Neural progenitor cell (in vitro differentiated cells): ENCODE data around the gene GALNT18. TPM values are rescaled to one million over a fixed set of nuclear protein-coding genes. Genes with fewer than 3 reads are reported as not detected.

Source experiments
- DNase-seq: peaks from one replicate; pipeline ENCODE4 v3.0.0-alpha.2; 2016; ENCODE audit warnings: low spot score
- H2AFZ ChIP-seq: fragments of 200-600 bp; sonication (generic); replicated peaks from 2 replicates; pipeline ENCODE4 v1.6.1; 2016; ENCODE audit warnings: antibody characterized with exemption
- H3F3A ChIP-seq: fragments of 200-600 bp; sonication (generic); 2 replicates; pipeline ENCODE4 v1.6.1; 2016; ENCODE audit warnings: antibody characterized with exemption, low read depth
- H3K27ac ChIP-seq: fragments of 200-600 bp; sonication (generic); 2 replicates; pipeline ENCODE4 v1.5.1; 2016; ENCODE audit warnings: mild to moderate bottlenecking
- H3K27me3 ChIP-seq: fragments of 200-600 bp; sonication (generic); 2 replicates; pipeline ENCODE4 v1.6.1; 2016; ENCODE audit warnings: mild to moderate bottlenecking, moderate library complexity
- H3K36me3 ChIP-seq: fragments of 200-600 bp; sonication (generic); 2 replicates; pipeline ENCODE4 v1.5.1; 2016
- H3K4me1 ChIP-seq: fragments of 200-600 bp; sonication (generic); 2 replicates; pipeline ENCODE4 v1.6.1; 2016; ENCODE audit warnings: mixed run types
- H3K4me2 ChIP-seq: fragments of 200-600 bp; sonication (generic); 2 replicates; pipeline ENCODE4 v1.6.1; 2016
- H3K4me3 ChIP-seq: fragments of 200-600 bp; sonication (generic); 2 replicates; pipeline ENCODE4 v1.5.1; 2016
- H3K79me2 ChIP-seq: fragments of 200-600 bp; sonication (generic); 2 replicates; pipeline ENCODE4 v1.6.1; 2016; ENCODE audit warnings: low read depth
- H3K9ac ChIP-seq: fragments of 200-600 bp; sonication (generic); 2 replicates; pipeline ENCODE4 v1.6.1; 2016
- H3K9me3 ChIP-seq: fragments of 200-600 bp; sonication (generic); 2 replicates; pipeline ENCODE4 v1.5.1; 2016; ENCODE audit warnings: low read depth
- H4K20me1 ChIP-seq: fragments of 200-600 bp; sonication (generic); 2 replicates; pipeline ENCODE4 v1.6.1; 2016; ENCODE audit warnings: low read depth
- H3K27ac Mint-ChIP-seq: 3 replicates; pipeline ENCODE4 v1.8.0; 2021; ENCODE audit warnings: mixed read lengths
- H3K27me3 Mint-ChIP-seq: 2 replicates; pipeline ENCODE4 v1.8.0; 2022; ENCODE audit warnings: low read depth, mild to moderate bottlenecking, inconsistent platforms, moderate library complexity, mixed read lengths; ENCODE audit not compliant: insufficient read depth
- H3K36me3 Mint-ChIP-seq: 3 replicates; pipeline ENCODE4 v1.8.0; 2021; ENCODE audit warnings: mixed read lengths
- H3K4me1 Mint-ChIP-seq: 3 replicates; pipeline ENCODE4 v1.8.0; 2021; ENCODE audit warnings: mixed read lengths
- H3K4me3 Mint-ChIP-seq: 3 replicates; pipeline ENCODE4 v1.8.0; 2021; ENCODE audit warnings: mild to moderate bottlenecking, moderate library complexity, mixed read lengths
- H3K9me3 Mint-ChIP-seq: 3 replicates; pipeline ENCODE4 v1.8.0; 2020; ENCODE audit warnings: mixed read lengths
- CTCF ChIP-seq: fragments of 200-600 bp; sonication (generic); IDR thresholded peaks from 2 replicates; pipeline ENCODE4 v1.5.1; 2017; ENCODE audit warnings: antibody characterized with exemption, mild to moderate bottlenecking
- EZH2 ChIP-seq: fragments of 200-600 bp; sonication (generic); IDR thresholded peaks from 2 replicates; pipeline ENCODE4 v1.6.1; 2017; ENCODE audit warnings: antibody characterized with exemption, mild to moderate bottlenecking, moderate library complexity
- EZH2phosphoT487 ChIP-seq: fragments of 200-600 bp; sonication (generic); IDR thresholded peaks from 2 replicates; pipeline ENCODE4 v1.6.1; 2017; ENCODE audit warnings: antibody characterized with exemption
- total RNA-seq: library from RNA; depleted of rRNA; stranded (reverse); fragments of >200 nt; gene quantifications from 2 replicates; pipeline ENCODE4 v1.2.3, GENCODE V29; 2015; ENCODE audit warnings: low replicate concordance

The GALNT18 gene
- total RNA-seq, 1 donor from 2014 or later, result 2.4 TPM

GRCh38 chr11:11408436-11409221 lies 213.2 kb downstream of the GALNT18 start:
- Histone ChIP-seq H3K27me3 (no peaks in the 10 kb centered on the region), H4K20me1 (no peaks in the 10 kb centered on the region), H3K4me3 (no peak overlapping the region), H2AFZ (no peak overlapping the region), H3K9ac (no peak overlapping the region), H3K36me3 (no peaks in the 10 kb centered on the region), H3K79me2 (no peaks in the 10 kb centered on the region), H3K4me2 (no peak overlapping the region), H3K27ac (no peak overlapping the region), H3K4me1 (peaks cover 25% of the 10 kb centered on the region), H3K9me3 (no peaks in the 10 kb centered on the region), H3F3A (no peaks in the 10 kb centered on the region)
- TF ChIP-seq CTCF (no peak), EZH2 (no peak), EZH2phosphoT487 (no peak)
- Mint-ChIP-seq H3K4me3 (no peak overlapping the region), H3K36me3 (no peaks in the 10 kb centered on the region), H3K4me1 (peaks cover 22% of the 10 kb centered on the region), H3K9me3 (no peaks in the 10 kb centered on the region), H3K27me3 (peaks cover 5% of the 10 kb centered on the region), H3K27ac (no peak overlapping the region)
- DNase-seq, result no peak

GRCh38 chr11:11407763-11408084 lies 214.1 kb downstream of the GALNT18 start:
- no peak overlapping the region for H3K27ac Mint-ChIP-seq
- Histone ChIP-seq H3K27ac (no peak overlapping the region), H2AFZ (no peak overlapping the region), H3K9me3 (no peaks in the 10 kb centered on the region), H3K4me2 (peak overlapping the region; percentile 39), H3K4me3 (no peak overlapping the region), H3F3A (no peaks in the 10 kb centered on the region), H4K20me1 (no peaks in the 10 kb centered on the region), H3K36me3 (no peaks in the 10 kb centered on the region), H3K4me1 (peaks cover 25% of the 10 kb centered on the region), H3K9ac (no peak overlapping the region), H3K27me3 (no peaks in the 10 kb centered on the region), H3K79me2 (no peaks in the 10 kb centered on the region)
- H3K4me3 Mint-ChIP-seq, result no peak overlapping the region
- peaks cover 2% of the 10 kb centered on the region for H3K27me3 Mint-ChIP-seq
- H3K4me1 Mint-ChIP-seq, result peaks cover 28% of the 10 kb centered on the region
- no peak for DNase-seq
- H3K36me3 Mint-ChIP-seq, result no peaks in the 10 kb centered on the region
- no peaks in the 10 kb centered on the region for H3K9me3 Mint-ChIP-seq
- TF ChIP-seq EZH2phosphoT487 (no peak), CTCF (no peak), EZH2 (no peak)

- Mint-ChIP-seq H3K27ac (no peak overlapping the region), H3K4me1 (peaks cover 33% of the 10 kb centered on the region), H3K27me3 (peaks cover 2% of the 10 kb centered on the region), H3K36me3 (no peaks in the 10 kb centered on the region), H3K9me3 (no peaks in the 10 kb centered on the region), H3K4me3 (no peak overlapping the region)
- no peaks in the 10 kb centered on the region for H3K27me3 ChIP-seq
- H3K9me3 ChIP-seq, result no peaks in the 10 kb centered on the region
- H3K9ac ChIP-seq, result no peak overlapping the region
- H3F3A ChIP-seq, result no peaks in the 10 kb centered on the region
- no peak overlapping the region for H3K4me3 ChIP-seq
- H3K79me2 ChIP-seq, result no peaks in the 10 kb centered on the region
- TF ChIP-seq EZH2phosphoT487, result no peak
- TF ChIP-seq CTCF, result no peak
- no peak for TF ChIP-seq EZH2
- peaks cover 25% of the 10 kb centered on the region for H3K4me1 ChIP-seq
- H4K20me1 ChIP-seq, result no peaks in the 10 kb centered on the region
- no peak overlapping the region for H2AFZ ChIP-seq
- H3K27ac ChIP-seq, result no peak overlapping the region
- DNase-seq, result no peak
- H3K36me3 ChIP-seq, result no peaks in the 10 kb centered on the region
- H3K4me2 ChIP-seq, result peak overlapping the region; percentile 39
Observed at GRCh38 chr11:11407065-11407762, 214.6 kb downstream of the GALNT18 start.
